GM13976 (cell line): ENCODE measurements around the gene GPC3.
"Not testable (repeated sequence)": the region's sequence is repeated elsewhere in the genome, so short reads cannot be mapped to it uniquely, and the experiment has no call there.

Experiments
- DNase-seq: peaks from one replicate; pipeline ENCODE4 v3.0.0; 2012; ENCODE audit warnings: low spot score
- CTCF ChIP-seq: IDR thresholded peaks from 2 replicates; pipeline ENCODE4 v1.5.1; 2012; ENCODE audit warnings: borderline replicate concordance, mild to moderate bottlenecking; ENCODE audit not compliant: insufficient read depth; ENCODE audit errors: extremely low read depth, missing control alignments, control extremely low read depth
- in situ Hi-C: fragments of 300-500 bp; cut with MboI; formaldehyde crosslinking; loops from one replicate; pipeline ENCODE4 v1.12.0; 2022; ENCODE audit warnings: low sequenced_read_pairs, mixed read lengths, inconsistent platforms; ENCODE audit not compliant: unreplicated experiment

GPC3 gene

GRCh38 chrX:133888984-133889383, 96.4 kb downstream of the GPC3 start:
- DNase-seq = no peak
- in situ Hi-C loops = no loop called here
- no peak for TF ChIP-seq CTCF

GRCh38 chrX:133888084-133888483, 97.3 kb downstream of the GPC3 start:
- DNase-seq, in situ Hi-C loops: not testable (repeated sequence)

- no peak for DNase-seq
- in situ Hi-C loops = no loop called here
- no peak for TF ChIP-seq CTCF
These were observed 100.7 kb downstream of the GPC3 start for GRCh38 chrX:133884430-133885394.

- no peak for DNase-seq
- in situ Hi-C loops = no loop called here
- TF ChIP-seq CTCF = no peak
These were observed 103.5 kb downstream of the GPC3 start for GRCh38 chrX:133881893-133882292.

DNA sequence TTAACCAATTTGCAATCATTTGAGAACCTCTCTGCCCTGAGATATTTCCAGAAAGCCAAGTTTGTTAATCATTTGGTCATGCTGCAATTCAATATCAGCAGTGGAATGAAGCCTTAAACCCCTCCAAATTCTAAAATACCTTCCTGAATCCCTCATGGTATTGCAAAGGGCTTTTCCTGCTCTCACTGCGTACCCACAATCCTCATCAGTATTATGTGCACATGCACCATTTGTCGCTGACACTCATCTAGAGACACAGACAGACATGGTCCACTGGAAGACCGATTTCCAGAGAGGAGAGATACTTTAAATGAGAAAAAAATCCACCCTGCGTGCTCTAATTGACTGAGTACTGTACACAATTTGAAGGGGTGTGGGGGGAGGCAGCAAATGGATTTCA, 104.4 kb downstream of the GPC3 start:
- in situ Hi-C loops = no loop called here
- no peak for TF ChIP-seq CTCF
- no peak for DNase-seq

GRCh38 chrX:133880032-133880443, 105.4 kb downstream of the GPC3 start:
- no peak for TF ChIP-seq CTCF
- in situ Hi-C loops = no loop called here
- DNase-seq = no peak

DNA sequence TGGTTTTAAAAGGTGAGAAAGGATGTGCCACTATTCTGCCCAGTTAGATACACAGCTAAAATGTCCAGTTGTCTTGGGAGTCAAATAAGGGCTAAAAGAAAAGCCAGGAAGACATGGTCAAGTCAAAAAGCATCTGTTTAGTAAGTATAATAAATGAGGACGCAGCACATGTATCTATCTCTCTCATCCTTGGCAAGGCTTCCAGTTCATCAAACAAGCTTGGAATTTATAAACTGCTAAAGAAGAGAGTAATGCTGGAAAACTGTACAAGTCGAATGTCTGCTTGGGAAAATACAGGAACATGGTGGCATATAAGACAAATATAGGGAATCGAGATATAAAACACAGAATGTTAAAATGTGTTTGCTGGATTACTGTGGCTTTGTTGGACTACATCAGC, 106.7 kb downstream of the GPC3 start:
- in situ Hi-C loops = no loop called here
- no peak for DNase-seq
- TF ChIP-seq CTCF = no peak
